ENCODE measurements around the gene TGM1.
"Not testable (repeated sequence)": the region's sequence is repeated elsewhere in the genome, so short reads cannot be mapped to it uniquely, and the experiment has no call there.

TGM1 gene

DNA sequence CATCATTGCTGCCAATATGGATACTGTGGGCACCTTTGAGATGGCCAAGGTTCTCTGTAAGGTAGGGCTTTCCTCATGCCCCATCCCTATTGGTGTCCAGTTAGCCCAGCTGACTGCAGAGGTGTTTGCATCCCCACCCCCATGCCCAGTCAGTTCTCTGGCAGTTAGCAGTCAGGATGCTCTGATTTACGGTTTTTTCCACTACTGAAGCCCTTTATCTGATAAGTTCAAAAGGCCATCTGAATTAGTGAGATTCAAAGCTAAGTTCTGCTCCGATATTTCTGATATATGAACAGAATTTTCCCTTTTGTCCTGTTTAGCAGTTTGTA is 29.5 kb downstream of the TGM1 start:
- peak in 1 of 5 experiments; percentile 77 for DNase-seq

DNA sequence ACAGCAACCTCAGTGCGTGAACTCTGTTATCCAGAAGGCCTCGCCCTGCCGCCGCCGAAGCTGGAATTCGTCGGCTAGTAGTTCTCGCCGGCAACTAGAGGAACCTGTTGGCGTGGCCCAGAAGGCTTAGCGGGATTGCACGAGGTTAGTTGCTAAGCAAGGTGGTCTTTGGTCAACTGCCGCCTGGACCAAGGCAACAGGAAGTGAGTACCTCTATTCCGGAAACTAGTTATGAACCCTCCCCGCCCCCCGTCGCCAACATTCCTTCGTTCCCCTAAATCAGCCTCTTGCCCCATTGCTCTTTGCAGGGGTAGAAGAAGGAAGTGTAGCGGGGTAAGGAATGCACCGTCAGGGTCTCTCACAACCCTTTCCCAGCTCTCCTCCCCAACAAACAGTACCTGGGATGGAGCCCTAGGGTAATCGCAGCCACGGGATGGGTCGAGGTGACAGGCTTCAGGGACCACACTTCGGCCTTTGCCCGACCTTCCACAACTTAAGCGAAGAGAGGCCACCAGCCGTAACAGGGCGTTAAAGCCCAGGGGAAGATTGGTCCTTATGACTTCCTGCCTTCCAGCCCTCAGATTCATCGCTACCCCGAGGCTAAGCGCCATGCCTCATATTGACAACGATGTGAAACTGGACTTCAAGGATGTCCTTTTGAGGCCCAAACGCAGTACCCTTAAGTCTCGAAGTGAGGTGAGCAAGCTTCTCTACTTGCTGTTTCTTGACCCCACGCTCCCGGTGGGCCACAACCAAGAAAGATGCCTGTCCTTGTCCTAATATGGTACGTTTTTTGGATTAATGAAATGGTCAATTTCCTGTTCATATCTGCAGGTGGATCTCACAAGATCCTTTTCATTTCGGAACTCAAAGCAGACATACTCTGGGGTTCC is 30.1 kb downstream of the TGM1 start, which contains the start of gene GMPR2:
TSS of gene GMPR2 (plus strand) at position 285 of the 893 bp plus-strand sequence. CDS start at position 610, 325 bp downstream.
- peak in 1 of 5 experiments; percentile 46 for DNase-seq

GRCh38 chr14:24232121-24232644 is 30.8 kb downstream of the TGM1 start, which contains the start of gene NEDD8:
NEDD8 (minus strand) TSS chr14:24232367; CDS start chr14:24232267, 100 bp downstream.
- peak; percentile 61 to 97 (median 87) for DNase-seq

GRCh38 chr14:24231263-24232120 is 31.5 kb downstream of the TGM1 start:
- DNase-seq = peak in 2 of 5 experiments; percentile 34 to 53

GRCh38 chr14:24228902-24229301 is 34.1 kb downstream of the TGM1 start:
- DNase-seq = no peak

- no peak for DNase-seq
These were observed 36.5 kb downstream of the TGM1 start for GRCh38 chr14:24226473-24226872.

DNA sequence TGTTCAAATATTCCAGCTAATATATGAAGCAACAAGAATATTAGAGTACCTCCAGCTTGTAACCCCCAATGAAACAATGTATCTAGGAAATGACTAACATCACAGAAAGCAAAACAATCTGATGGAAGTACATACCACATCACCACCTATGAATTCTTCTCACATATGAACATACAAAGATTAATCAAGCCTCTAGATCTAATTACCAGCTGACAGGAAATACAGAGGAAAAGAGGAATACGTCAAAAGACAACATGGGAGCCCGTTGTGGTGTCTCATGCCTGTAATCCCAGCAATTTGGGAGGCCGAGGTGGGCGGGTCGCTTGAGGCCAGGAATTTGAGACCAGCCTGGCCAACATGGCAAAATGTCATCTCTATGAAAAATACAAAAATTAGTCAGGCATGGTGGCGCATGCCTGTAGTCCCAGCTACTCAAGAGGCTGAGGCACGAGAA is 38.3 kb downstream of the TGM1 start:
- DNase-seq = no peak

GRCh38 chr14:24222987-24223386 is 40.0 kb downstream of the TGM1 start:
- DNase-seq = not testable (repeated sequence)

DNA sequence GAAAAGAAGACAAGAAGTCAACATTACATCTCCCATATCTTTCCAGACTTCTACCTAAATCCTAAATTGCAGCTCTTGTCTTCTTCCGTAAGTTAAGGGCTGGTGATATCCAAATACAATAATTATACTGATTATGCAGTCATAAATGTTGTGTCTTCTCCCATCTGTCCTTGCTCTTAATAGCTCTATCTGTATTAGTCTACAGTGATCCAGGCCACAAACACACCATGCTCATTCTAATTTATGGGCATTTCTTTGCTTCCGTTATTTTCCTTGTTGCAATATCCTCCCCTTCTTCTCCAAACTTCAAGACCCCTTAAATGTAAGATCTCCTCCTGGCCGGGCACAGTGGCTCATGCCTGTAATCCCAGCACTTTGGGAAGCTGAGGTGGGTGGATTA is 43.5 kb downstream of the TGM1 start:
- no peak for DNase-seq

DNA sequence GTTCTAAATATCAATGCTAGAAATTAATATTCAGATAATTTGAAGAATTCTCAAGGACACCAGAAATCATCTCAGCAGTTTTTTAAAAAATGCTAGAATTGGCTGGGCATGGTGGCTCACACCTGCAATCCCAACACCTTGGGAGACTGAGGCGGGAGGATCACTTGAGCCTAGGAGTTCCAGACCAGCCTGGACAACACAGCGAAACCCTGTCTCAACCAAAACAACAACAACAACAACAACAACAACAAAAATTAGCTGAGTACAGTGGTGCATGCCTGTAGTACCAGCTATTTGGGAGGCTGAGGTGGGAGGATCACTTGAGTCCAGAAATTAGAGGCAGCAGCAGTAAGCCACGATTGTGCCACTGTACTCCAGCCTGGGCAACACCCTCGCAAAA is 43.9 kb downstream of the TGM1 start:
- DNase-seq = no peak

DNA sequence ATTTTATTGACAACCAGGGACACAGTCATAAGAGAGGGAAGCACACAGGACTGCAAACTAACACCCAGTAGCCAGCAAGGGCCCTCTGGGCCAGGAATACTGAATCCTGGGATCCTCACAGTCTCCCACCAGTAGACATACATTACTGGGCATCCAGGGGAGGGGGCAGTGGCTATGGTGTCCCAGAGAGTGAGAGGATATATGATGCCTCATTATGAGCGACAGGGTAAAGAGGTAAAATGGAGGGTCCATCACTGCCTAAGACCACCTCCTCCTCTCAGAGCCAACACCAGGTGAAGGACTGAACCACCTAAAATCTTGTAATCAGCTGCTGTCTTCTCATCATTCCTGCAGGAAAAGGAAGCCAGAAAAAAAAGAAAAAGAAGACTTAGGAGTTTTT is 46.1 kb downstream of the TGM1 start:
- DNase-seq = not testable (repeated sequence)

GRCh38 chr14:24216345-24216699 is 46.7 kb downstream of the TGM1 start:
- DNase-seq = no peak

DNA sequence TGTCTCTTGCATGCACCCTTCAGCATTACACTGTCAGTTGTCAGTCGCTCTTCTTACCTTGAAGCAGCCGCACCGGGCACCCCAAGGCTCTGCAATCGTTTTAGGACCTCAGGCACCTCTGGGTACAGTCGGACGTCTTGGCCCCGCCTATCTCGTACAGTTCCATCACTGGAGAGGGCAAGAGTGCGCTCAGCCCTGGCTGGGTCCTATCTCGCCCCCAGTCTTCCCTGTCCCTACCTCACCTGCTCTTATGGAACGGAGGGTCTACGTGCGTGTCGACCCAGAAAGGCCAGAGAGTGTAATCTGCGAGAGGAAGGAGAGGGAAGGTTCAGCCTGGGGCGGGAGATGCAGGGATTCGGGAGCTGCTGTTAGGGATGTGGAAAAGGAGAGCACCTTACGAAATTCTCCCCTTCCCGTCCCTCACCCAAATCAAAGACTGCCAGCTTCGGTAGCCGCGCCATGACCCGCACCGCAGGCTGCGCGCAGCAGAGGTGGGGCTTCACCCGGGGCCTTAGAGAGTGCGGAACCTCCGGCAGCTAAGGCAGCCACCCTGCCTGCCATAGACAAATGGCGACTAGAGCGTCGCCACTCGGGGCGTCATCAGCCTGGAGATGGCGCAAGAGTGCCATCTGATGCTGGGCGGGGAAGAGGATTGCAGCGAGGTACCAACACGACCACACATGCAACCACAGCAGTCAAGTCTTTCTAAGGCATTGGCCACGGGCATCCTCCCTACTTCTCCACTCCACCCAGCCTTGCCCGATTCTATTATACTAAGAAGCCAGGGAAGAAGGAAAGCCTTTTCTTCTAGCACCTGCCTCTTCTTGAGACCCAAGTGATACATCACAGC is 47.3 kb downstream of the TGM1 start, which contains the start of gene MDP1:
TSS of gene MDP1 (minus strand) at position 572 of the 850 bp plus-strand sequence. CDS start at position 461, 111 bp downstream.
- DNase-seq = peak; percentile 63 to 96 (median 84)

- no peak for DNase-seq
These were observed 48.9 kb downstream of the TGM1 start for GRCh38 chr14:24213866-24214662.

- DNase-seq = peak; percentile 88 to 99 (median 95)
These were observed 49.8 kb downstream of the TGM1 start, which contains the start of gene CHMP4A for GRCh38 chr14:24212924-24213865. CHMP4A (minus strand) TSS chr14:24213488; CDS start chr14:24213439, 49 bp downstream.

DNA sequence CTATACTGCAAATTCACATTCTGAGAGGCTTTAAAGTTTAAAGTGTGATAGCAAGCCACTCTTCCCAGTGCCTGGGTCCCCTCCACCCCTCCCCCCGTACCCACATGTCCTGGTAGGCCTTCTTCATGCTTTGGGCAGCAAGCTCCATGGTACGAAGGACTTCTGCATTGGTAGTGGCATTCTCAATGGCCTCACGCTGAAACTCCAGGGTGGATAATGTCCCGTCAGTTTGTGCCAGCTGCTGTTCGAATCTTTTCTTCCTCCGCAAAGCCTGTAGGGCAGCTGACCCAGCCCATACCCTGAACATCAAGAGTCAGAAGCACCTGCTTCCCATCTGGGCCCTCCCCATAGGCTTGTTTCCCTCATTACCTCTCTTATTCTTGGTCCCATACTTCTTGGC is 51.7 kb downstream of the TGM1 start:
- no peak for DNase-seq

- no peak for DNase-seq
These were observed 55.4 kb downstream of the TGM1 start for GRCh38 chr14:24207625-24208024.

DNA sequence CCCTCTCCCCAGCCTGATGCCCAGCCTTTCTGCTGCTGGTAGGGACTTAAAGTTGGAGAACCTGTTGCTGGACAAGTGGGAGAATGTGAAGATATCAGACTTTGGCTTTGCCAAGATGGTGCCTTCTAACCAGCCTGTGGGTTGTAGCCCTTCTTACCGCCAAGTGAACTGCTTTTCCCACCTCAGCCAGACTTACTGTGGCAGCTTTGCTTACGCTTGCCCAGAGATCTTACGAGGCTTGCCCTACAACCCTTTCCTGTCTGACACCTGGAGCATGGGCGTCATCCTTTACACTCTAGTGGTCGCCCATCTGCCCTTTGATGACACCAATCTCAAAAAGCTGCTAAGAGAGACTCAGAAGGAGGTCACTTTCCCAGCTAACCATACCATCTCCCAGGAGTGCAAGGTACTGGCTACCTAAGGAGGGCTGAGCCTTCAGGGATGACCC is 55.8 kb downstream of the TGM1 start:
- peak in 1 of 5 experiments; percentile 59 for DNase-seq

DNA sequence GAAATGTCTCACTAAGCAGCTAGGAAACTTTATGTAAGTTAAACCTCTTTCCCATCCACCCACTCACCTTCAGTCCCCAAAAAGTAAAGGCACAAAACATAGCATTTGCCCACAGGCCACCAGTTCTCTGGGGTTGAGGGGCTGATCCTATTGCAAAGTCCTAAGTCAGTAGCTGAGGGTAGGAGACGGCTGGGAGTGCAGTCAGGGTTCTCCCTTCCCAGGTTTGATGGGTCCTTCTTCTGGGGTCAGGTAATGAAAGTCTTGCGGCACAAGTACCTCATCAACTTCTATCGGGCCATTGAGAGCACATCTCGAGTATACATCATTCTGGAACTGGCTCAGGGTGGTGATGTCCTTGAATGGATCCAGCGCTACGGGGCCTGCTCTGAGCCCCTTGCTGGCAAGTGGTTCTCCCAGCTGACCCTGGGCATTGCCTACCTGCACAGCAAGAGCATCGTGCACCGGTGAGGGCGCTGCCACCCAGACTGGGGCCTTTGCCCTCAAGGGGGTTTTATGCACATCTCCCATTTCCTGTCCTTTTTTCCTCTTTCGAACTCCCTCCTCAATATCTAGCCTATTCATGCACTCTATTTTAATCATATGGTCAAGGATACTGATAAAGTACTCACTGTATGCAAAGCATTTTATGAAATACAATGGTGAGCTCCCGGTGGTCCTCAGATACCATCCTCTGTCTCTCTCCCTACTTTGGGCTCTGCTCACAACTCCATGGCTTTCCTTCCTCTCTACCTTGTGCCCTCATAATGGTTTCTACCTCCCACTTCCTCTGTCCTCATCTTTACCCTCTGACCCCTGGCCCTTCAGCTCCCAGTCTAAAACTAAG is 56.5 kb downstream of the TGM1 start:
- no peak for DNase-seq
